ENCODE measurements around the gene GRWD1.

Gene GRWD1

GRCh38 chr19:48455171-48455907 lies 9.6 kb downstream of the GRWD1 start, which contains the start of gene KCNJ14:
TSS of gene KCNJ14 (plus strand) at chr19:48455574. CDS start at chr19:48461725, 6,151 bp downstream.
- peaks cover 80% of the 10 kb centered on the region for H3K36me3 Mint-ChIP-seq (ENCODE audit: low read depth)
- intact Hi-C loops (cut with micrococcal nuclease): no loop called here

DNA sequence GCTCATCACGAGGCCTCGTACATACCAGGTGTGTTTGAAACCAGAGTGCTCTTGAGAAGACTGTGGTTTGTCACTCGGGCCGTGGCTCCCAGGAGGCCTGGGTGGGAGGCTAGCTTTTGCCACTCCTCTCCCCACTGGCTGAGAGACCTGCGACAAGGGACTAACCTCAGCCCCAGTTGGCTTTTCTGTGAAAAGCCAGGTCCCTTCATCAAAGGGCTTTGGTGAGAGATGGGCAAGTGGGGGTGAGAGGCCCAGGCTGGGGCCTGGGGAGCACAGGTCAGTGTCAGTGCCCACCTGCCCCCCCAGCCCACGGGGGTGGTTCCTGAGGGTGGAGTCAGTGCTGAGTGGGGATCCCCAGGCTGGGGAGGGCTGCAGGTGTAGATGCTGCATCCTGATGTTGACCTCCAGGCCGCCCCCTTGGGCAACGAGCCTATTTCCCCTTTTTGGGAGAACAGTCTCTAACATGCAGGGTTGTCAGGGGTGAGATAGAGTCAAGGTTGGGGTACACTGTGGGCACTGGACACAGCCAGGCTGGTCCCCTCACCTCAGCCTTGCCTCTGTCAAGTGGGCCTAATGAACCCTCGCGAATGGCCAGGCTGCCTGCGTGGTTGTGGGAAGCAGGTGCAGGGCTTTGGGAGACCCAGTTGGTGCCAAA lies 10.3 kb downstream of the GRWD1 start:
- no peaks in the 10 kb centered on the region for H3K27me3 Mint-ChIP-seq
- H3K9me3 Mint-ChIP-seq: no peaks in the 10 kb centered on the region
- H3K4me3 Mint-ChIP-seq: no peak overlapping the region
- peaks cover 73% of the 10 kb centered on the region for H3K36me3 Mint-ChIP-seq (ENCODE audit: low read depth)
- H3K4me1 Mint-ChIP-seq (ENCODE audit: low read depth): peaks cover 16% of the 10 kb centered on the region
- intact Hi-C loops (cut with micrococcal nuclease): no loop called here
- no peak overlapping the region for H3K27ac Mint-ChIP-seq

More at GRCh38 chr19:48455171-48455907, 9.6 kb downstream of the GRWD1 start, which contains the start of gene KCNJ14:
- peaks cover 16% of the 10 kb centered on the region for H3K4me1 Mint-ChIP-seq (ENCODE audit: low read depth)
- no peak within 1 kb of the TSS for H3K4me3 Mint-ChIP-seq
- no peak within 1 kb of the TSS for H3K27ac Mint-ChIP-seq
- H3K27me3 Mint-ChIP-seq: no peaks in the 10 kb centered on the region
- H3K9me3 Mint-ChIP-seq: no peaks in the 10 kb centered on the region

GRCh38 chr19:48456864-48457263 lies 11.1 kb downstream of the GRWD1 start:
- Mint-ChIP-seq H3K9me3 (no peaks in the 10 kb centered on the region), H3K27ac (no peak overlapping the region), H3K27me3 (no peaks in the 10 kb centered on the region), H3K4me3 (no peak overlapping the region), H3K36me3 (ENCODE audit: low read depth) (peaks cover 68% of the 10 kb centered on the region), H3K4me1 (ENCODE audit: low read depth) (peaks cover 16% of the 10 kb centered on the region)
- intact Hi-C loops (cut with micrococcal nuclease): no loop called here

DNA sequence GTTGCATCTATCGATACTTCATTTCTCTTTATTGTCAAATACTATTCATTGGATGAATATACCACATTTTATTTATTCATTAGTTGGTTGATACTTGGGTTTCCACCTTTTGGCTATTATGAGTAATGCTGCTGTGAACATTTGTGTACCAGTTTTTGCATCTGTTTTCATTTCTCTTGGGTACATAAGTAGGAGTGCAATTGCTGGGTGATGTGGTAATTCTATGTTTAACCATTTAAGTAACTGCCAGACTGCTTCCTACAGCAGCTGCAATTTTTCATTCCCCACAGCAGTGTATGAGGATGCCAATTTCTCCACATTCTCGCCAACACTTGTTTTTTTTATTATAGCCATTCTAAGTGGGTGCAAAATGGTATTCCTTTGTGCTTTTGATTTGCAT lies 12.2 kb downstream of the GRWD1 start:
- Mint-ChIP-seq H3K4me3 (no peak overlapping the region), H3K36me3 (ENCODE audit: low read depth) (peaks cover 64% of the 10 kb centered on the region), H3K27me3 (no peaks in the 10 kb centered on the region), H3K27ac (no peak overlapping the region), H3K4me1 (ENCODE audit: low read depth) (peaks cover 16% of the 10 kb centered on the region), H3K9me3 (no peaks in the 10 kb centered on the region)
- intact Hi-C loops (cut with micrococcal nuclease): no loop called here

- H3K36me3 Mint-ChIP-seq (ENCODE audit: low read depth): peaks cover 28% of the 10 kb centered on the region
- H3K4me3 Mint-ChIP-seq: no peak overlapping the region
- H3K9me3 Mint-ChIP-seq: no peaks in the 10 kb centered on the region
- peaks cover 2% of the 10 kb centered on the region for H3K4me1 Mint-ChIP-seq (ENCODE audit: low read depth)
- intact Hi-C loops (cut with micrococcal nuclease): no loop called here
- H3K27ac Mint-ChIP-seq: no peak overlapping the region
- H3K27me3 Mint-ChIP-seq: peaks cover 1% of the 10 kb centered on the region
These were observed 15.8 kb downstream of the GRWD1 start for GRCh38 chr19:48461651-48461981.

DNA sequence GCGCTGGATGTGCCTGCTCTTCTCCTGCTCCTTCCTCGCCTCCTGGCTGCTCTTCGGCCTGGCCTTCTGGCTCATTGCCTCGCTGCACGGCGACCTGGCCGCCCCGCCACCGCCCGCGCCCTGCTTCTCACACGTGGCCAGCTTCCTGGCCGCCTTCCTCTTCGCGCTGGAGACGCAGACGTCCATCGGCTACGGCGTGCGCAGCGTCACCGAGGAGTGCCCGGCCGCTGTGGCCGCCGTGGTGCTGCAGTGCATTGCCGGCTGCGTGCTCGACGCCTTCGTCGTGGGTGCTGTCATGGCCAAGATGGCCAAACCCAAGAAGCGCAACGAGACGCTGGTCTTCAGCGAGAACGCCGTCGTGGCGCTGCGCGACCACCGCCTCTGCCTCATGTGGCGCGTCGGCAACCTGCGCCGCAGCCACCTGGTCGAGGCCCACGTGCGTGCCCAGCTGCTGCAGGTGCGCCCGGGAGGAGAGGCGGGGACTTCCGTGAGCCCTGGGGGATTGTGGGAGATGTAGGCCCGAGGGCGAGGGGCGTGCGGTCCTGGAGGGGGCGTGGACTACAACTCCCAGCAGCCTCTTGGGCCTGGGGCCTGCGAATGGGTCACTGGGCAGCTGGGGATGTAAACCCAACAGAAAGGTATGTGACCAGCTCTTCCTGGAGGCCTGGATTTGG lies 16.3 kb downstream of the GRWD1 start:
- Mint-ChIP-seq H3K27ac (no peak overlapping the region), H3K4me1 (ENCODE audit: low read depth) (peaks cover 6% of the 10 kb centered on the region), H3K36me3 (ENCODE audit: low read depth) (peaks cover 23% of the 10 kb centered on the region), H3K9me3 (no peaks in the 10 kb centered on the region), H3K27me3 (peaks cover 1% of the 10 kb centered on the region), H3K4me3 (no peak overlapping the region)
- intact Hi-C loops (cut with micrococcal nuclease): no loop called here

DNA sequence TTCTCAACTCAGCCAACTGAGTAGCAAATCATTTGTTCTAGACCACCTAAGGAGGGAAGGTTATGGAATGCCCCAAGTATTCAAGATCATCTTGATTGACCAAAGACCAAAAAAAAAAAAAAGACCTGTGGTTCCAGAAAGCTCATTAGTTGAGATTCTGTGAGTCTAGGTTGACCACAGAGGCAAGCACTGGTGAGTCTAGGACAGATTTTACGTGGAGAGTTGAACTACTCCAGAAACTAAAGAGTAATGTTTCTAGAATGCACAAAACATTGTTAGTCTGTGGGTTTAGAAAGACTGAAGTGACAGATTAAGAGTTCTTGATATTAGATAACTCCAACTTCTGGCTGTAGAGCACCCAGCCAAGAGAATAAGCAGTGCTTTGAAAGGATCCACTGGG lies 19.4 kb downstream of the GRWD1 start:
- no peak overlapping the region for H3K4me3 Mint-ChIP-seq
- H3K27me3 Mint-ChIP-seq: peaks cover 1% of the 10 kb centered on the region
- no peak overlapping the region for H3K27ac Mint-ChIP-seq
- intact Hi-C loops (cut with micrococcal nuclease): no loop called here
- no peaks in the 10 kb centered on the region for H3K9me3 Mint-ChIP-seq
- peaks cover 22% of the 10 kb centered on the region for H3K4me1 Mint-ChIP-seq (ENCODE audit: low read depth)
- H3K36me3 Mint-ChIP-seq (ENCODE audit: low read depth): peaks cover 15% of the 10 kb centered on the region

DNA sequence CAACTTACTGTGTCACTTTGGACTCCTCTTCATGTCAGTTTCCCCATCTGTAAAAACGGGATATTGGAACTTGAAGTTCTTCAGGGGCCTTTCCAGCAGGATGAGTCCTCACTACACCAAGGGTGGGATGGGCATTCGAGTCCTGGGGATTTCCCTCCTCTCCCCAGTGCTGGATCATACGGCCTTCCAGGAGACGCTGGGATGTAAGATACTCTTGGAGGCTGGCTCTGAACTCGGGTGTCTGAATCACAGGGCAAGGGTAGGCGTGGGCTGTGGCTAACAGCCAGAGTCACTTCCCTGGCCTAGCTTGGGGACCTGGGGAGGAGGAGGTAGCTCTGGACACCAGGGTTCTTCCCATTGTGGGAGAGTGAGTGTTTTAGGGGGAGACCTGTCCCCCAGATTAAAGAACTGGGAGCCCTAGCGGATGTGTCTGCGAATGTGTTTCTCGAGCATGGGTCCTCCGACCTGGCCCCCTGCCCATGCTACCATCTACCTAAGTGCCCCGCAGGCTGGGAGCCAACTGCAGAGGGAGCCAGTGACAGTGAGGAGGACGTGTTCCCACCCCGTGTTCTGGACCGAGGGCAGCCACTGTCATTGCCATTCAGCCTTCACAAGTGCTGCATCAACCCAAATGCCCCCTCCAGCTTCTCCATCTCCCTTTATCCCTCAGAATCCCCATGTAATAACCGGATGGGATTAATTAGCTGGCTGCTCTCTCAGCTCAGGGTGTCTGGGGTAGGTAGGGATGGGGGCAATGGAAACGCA lies 21.0 kb downstream of the GRWD1 start:
- peak overlapping the region; percentile 87 for H3K27ac Mint-ChIP-seq
- H3K4me1 Mint-ChIP-seq (ENCODE audit: low read depth): peaks cover 31% of the 10 kb centered on the region
- no peak overlapping the region for H3K4me3 Mint-ChIP-seq
- H3K27me3 Mint-ChIP-seq: peaks cover 1% of the 10 kb centered on the region
- H3K36me3 Mint-ChIP-seq (ENCODE audit: low read depth): peaks cover 28% of the 10 kb centered on the region
- intact Hi-C loops (cut with micrococcal nuclease): no loop called here
- no peaks in the 10 kb centered on the region for H3K9me3 Mint-ChIP-seq

- peaks cover 47% of the 10 kb centered on the region for H3K4me1 Mint-ChIP-seq (ENCODE audit: low read depth)
- peaks cover 1% of the 10 kb centered on the region for H3K27me3 Mint-ChIP-seq
These were observed 23.0 kb downstream of the GRWD1 start for GRCh38 chr19:48468772-48469288.

DNA sequence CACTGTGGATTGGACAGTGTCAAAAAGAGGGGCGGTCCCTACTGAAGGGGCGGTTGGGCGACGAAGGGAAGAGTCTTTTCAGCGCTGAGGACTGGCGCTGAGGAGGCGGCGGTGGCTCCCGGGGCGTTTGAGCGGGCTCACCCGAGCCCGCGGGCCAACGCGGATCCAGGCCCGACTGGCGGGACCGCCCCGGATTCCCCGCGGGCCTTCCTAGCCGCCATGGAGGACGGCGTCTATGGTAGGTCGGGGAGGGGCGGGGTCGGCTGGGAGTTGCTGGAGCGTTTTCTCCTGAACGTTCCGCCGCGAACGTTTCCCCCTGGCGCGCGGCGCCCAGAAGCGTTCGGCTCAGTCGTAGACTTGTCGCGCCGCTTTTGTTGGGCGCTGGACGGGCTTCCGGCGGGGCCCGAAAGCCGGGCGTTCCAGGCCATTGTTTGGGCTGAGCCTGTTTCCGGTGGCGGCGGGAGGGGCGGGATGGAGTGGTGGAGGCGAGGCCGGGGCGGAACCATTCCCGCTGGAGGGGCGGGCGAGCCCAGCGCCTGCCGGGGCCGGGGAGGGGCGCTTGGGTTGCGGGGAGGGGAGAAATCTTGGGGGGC lies 23.6 kb downstream of the GRWD1 start, which contains the start of gene CYTH2:
CYTH2 (plus strand) TSS at position 81 of the 593 bp plus-strand sequence; CDS start at position 220, 139 bp downstream.
- H3K4me1 Mint-ChIP-seq (ENCODE audit: low read depth): peaks cover 50% of the 10 kb centered on the region
- peak within 1 kb of the TSS; percentile 80 for H3K4me3 Mint-ChIP-seq
- H3K36me3 Mint-ChIP-seq (ENCODE audit: low read depth): peaks cover 46% of the 10 kb centered on the region
- peaks cover 1% of the 10 kb centered on the region for H3K27me3 Mint-ChIP-seq
- H3K27ac Mint-ChIP-seq: peak within 1 kb of the TSS; percentile 87
- H3K9me3 Mint-ChIP-seq: no peaks in the 10 kb centered on the region
- intact Hi-C loops (cut with micrococcal nuclease): loop anchor here (1.0 kb wide), 2 partner anchors 23 to 24 kb away; partner anchors contain the start of gene GRWD1

More at GRCh38 chr19:48468772-48469288, 23.0 kb downstream of the GRWD1 start:
- Mint-ChIP-seq H3K27ac (peak overlapping the region; percentile 87), H3K36me3 (ENCODE audit: low read depth) (peaks cover 40% of the 10 kb centered on the region), H3K9me3 (no peaks in the 10 kb centered on the region), H3K4me3 (peak overlapping the region; percentile 80)
- intact Hi-C loops (cut with micrococcal nuclease): loop anchor here (1.0 kb wide), 2 partner anchors 23 to 24 kb away; partner anchors contain the start of gene GRWD1

GRCh38 chr19:48469934-48470680 lies 24.3 kb downstream of the GRWD1 start:
- peaks cover 1% of the 10 kb centered on the region for H3K27me3 Mint-ChIP-seq
- peaks cover 53% of the 10 kb centered on the region for H3K4me1 Mint-ChIP-seq (ENCODE audit: low read depth)
- peak overlapping the region; percentile 80 for H3K4me3 Mint-ChIP-seq
- intact Hi-C loops (cut with micrococcal nuclease): loop anchor here (1.0 kb wide), 2 partner anchors 22 to 25 kb away; partner anchors contain the start of gene GRWD1
- no peaks in the 10 kb centered on the region for H3K9me3 Mint-ChIP-seq
- H3K36me3 Mint-ChIP-seq (ENCODE audit: low read depth): peaks cover 53% of the 10 kb centered on the region
- peak overlapping the region; percentile 87 for H3K27ac Mint-ChIP-seq

GRCh38 chr19:48470856-48471255 lies 25.1 kb downstream of the GRWD1 start:
- Mint-ChIP-seq H3K9me3 (no peaks in the 10 kb centered on the region), H3K27ac (no peak overlapping the region), H3K36me3 (ENCODE audit: low read depth) (peaks cover 60% of the 10 kb centered on the region), H3K4me3 (no peak overlapping the region), H3K4me1 (ENCODE audit: low read depth) (peaks cover 53% of the 10 kb centered on the region), H3K27me3 (no peaks in the 10 kb centered on the region)
- intact Hi-C loops (cut with micrococcal nuclease): no loop called here
